Ovary (tissue), 3 donors: ENCODE data around the gene FRA10AC1.

Experiments
- CTCF ChIP-seq, 3 donors: fragments of 450-650 bp in 2 of 3; fragments of 200-600 bp in 1 of 3; IDR thresholded peaks; one replicate each; pipeline versions ENCODE4 v1.5.1 to v1.8.0; 2016 to 2022; ENCODE audit warnings: antibody characterized with exemption in 3 of 3, mild to moderate bottlenecking in 1 of 3
- EP300 ChIP-seq: sonication (generic); formaldehyde crosslinking; IDR thresholded peaks from one replicate; pipeline ENCODE4 v1.6.1; 2017; ENCODE audit warnings: antibody characterized with exemption
- donor health status: DM: no; HTN: no; CAD: no.

DNA sequence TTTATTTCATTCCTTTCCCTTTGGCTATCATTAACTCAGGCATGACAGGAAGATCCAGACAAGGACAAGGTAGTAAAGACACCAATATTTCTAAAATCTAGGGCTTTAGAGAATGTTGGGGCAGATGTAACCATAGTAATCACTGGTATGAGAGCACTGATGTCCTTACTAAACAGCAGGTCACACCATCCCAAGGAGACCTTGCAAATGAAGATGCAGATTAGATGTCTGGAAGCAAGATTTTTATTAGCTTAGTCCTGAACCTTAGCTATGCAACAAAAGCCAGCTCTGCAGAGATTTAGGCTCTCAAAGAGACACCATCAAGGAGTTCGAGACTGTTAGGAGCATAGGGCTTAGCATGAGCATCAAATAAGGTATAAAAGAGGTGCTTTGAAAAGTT is 23.6 kb upstream of the FRA10AC1 start:
- no peak for TF ChIP-seq CTCF (IDR thresholded peaks at IDR 0.05)
- TF ChIP-seq EP300: no peak
